RWPE1 (cell line): ENCODE results near the gene CNOT10.

Experiments used
- CTCF ChIA-PET: fragments of 350-600 bp; sonication (Branson Sonifier 250); formaldehyde crosslinking; extraction: SDS; loops from one replicate; lab custom pipeline; 2021; lab: Yijun Ruan, JAX
- POLR2A ChIA-PET: fragments of 400-600 bp; formaldehyde crosslinking; extraction: SDS; loops from one replicate; lab custom pipeline; 2020; ENCODE audit warnings: antibody characterized with exemption; ENCODE audit not compliant: low non-redundant PET; lab: Yijun Ruan, JAX
- DNase-seq: peaks from one replicate; pipeline ENCODE4 v3.0.0; 2012; ENCODE audit warnings: low spot score
- H3K27ac ChIP-seq: fragments of 450-650 bp; 2 replicates; pipeline ENCODE4 v1.5.1; 2017
- TF ChIP-seq, protein P1 (sequence below): fragments of 450-650 bp; conservative IDR thresholded peaks from 2 replicates; pipeline ENCODE4 v1.5.1; 2017; ENCODE audit warnings: low read depth, mild to moderate bottlenecking

Gene CNOT10

DNA sequence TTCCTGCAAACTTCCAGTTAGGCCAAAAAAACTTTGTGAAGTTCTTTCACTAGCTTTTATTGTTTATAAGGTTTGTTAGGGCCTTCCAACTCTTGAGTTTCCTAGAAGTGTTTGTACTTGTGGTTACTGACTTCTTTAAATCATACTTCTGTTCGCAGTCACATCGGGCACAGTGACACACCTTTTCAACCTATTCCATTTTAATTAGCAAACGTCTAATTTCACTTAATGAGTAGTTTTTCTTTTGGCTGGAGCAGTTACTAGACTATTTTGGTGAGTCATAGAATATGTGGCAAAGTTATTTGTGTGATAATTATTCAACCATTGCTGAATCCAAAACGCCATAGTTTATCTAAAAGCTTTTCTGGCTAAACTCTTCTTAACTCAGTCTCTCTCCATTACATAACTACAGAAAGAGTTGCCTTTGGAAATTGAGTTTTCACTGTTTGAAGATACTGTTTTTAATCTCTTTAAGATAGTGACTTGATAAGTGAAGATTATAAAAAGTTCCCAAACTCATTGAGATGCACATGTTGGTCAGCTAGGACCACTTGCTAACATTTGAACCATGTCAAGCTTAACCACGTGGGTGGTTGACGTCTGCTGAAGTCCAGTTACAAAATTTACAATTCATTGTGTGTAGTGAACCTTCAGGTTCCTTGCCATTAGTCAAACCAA is 21.5 kb downstream of the CNOT10 start:
- POLR2A ChIA-PET: no interaction called here

GRCh38 chr3:32707026-32707370 is 22.0 kb downstream of the CNOT10 start:
- TF ChIP-seq, protein P1, sequence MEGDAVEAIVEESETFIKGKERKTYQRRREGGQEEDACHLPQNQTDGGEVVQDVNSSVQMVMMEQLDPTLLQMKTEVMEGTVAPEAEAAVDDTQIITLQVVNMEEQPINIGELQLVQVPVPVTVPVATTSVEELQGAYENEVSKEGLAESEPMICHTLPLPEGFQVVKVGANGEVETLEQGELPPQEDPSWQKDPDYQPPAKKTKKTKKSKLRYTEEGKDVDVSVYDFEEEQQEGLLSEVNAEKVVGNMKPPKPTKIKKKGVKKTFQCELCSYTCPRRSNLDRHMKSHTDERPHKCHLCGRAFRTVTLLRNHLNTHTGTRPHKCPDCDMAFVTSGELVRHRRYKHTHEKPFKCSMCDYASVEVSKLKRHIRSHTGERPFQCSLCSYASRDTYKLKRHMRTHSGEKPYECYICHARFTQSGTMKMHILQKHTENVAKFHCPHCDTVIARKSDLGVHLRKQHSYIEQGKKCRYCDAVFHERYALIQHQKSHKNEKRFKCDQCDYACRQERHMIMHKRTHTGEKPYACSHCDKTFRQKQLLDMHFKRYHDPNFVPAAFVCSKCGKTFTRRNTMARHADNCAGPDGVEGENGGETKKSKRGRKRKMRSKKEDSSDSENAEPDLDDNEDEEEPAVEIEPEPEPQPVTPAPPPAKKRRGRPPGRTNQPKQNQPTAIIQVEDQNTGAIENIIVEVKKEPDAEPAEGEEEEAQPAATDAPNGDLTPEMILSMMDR: no peak
- POLR2A ChIA-PET: no interaction called here
- no peak overlapping the region for H3K27ac ChIP-seq
- no peak for DNase-seq
- CTCF ChIA-PET: no interaction called here

More for the DNA sequence above, 21.5 kb downstream of the CNOT10 start:
- TF ChIP-seq, protein P1: no peak
- H3K27ac ChIP-seq: no peak overlapping the region
- no peak for DNase-seq
- CTCF ChIA-PET: interaction anchor here (0.6 kb wide), 1 partner anchor 408 kb away, joined by 3 read pairs; no protein-coding TSS in a partner anchor

DNA sequence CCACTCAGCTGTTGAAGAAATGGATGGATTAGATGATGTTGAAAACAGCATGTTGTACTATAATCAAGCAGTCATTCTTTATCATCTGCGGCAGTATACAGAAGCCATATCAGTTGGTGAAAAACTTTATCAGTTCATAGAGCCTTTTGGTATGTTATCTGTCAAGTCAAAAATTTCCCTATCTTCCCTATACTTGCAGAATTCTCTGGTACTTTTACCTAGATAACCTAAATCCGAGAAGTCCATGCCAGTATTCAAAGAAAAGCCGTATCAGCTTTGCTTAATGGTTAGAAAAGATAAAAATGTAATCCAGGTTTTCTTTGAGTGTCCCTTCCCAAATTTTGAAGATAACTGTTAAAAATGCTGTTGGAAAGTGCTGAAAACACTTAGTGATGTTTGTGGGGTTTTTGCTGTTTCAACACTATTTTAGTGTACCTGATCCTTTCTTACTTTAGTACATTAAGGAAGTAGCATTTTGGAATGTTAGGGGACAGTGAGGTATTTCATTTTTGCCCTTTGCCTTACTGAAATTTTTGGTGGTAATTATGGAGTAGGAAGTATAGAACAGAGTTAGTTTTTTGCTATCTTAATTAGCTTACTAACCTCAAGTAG is 23.8 kb downstream of the CNOT10 start:
- no peak overlapping the region for H3K27ac ChIP-seq
- no peak for DNase-seq
- ChIA-PET CTCF (no interaction called here), POLR2A (no interaction called here)
- TF ChIP-seq, protein P1: no peak

DNA sequence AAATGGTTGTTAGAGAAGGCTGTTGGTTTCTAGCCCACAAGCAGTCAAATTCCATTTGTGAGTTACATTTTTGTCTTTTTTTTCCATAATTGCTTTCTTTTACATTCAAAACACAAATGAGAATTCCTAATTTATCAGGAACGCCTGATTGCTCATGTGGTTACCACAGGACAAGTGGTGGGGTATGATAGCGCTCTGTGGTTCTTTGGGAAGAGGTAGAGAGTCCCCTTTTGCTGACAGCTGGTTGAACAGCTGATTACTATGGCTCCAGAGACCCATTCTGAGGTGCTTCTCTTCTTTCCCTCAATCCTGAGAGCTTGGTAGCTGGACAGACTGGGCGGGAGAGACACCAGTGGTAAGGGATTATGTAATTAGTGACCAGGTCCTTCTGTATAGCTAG is 24.4 kb downstream of the CNOT10 start:
- ChIA-PET CTCF (no interaction called here), POLR2A (no interaction called here)
- H3K27ac ChIP-seq: no peak overlapping the region
- no peak for DNase-seq
- TF ChIP-seq, protein P1: no peak

DNA sequence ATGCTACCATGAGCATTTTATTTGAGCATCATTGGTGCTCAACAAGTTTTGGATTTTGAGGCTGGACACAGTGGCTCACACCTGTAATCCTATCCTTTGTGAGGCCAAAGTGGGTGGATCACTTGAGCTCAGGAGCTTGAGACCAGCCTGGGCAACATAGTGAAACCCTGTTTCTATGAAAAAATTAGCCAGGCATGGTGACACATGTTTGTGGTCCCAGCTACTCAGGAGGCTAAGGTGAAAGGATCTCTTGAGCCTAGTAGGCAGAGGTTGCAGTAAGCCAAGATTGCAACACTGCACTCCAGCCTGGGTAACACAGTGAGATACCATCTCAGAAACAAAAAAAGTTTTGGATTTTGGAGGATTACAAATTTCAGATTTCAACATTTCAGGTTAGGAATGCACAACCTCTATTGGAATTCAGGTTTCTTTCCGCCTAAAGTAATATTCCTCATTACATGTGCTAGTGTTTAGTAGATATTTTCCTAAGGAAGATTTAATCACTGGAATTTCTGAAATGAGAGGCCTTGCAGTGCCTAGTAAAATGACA is 27.6 kb downstream of the CNOT10 start:
- no peak overlapping the region for H3K27ac ChIP-seq
- ChIA-PET CTCF (no interaction called here), POLR2A (no interaction called here)
- no peak for DNase-seq
- TF ChIP-seq, protein P1: no peak

- TF ChIP-seq, protein P1: no peak
- POLR2A ChIA-PET: no interaction called here
- H3K27ac ChIP-seq: no peak overlapping the region
- DNase-seq: no peak
- CTCF ChIA-PET: no interaction called here
These were observed 28.2 kb downstream of the CNOT10 start for GRCh38 chr3:32713181-32713580.
